HepG2 (cell line): ENCODE data around the gene ESRRG. TPM values are rescaled to one million over a fixed set of nuclear protein-coding genes. Genes with fewer than 3 reads are reported as not detected.

ENCODE experiments used
- ATAC-seq: fragments of 200-7000 bp; cut with Tn5 transposase; 3 replicates; pipeline ENCODE4 v1.9.1; 2020; ENCODE audit warnings: mild to moderate bottlenecking, moderate library complexity
- BruUV-seq: library from RNA; stranded (reverse); fragments of 400-500 nt; replicated peaks from 2 replicates; lab custom pipeline; 2021; lab: Mats Ljungman, UMichigan
- CTCF ChIA-PET: fragments of 300-600 bp; formaldehyde crosslinking; extraction: SDS; loops from one replicate; lab custom pipeline; 2021; ENCODE audit warnings: low total read pairs, inconsistent platforms, low intra/inter-chr PET ratio; lab: Yijun Ruan, JAX
- POLR2A ChIA-PET: fragments of 350-600 bp; sonication (Branson Sonifier 250); formaldehyde crosslinking; loops from one replicate; lab custom pipeline; 2020; ENCODE audit warnings: antibody characterized with exemption, inconsistent platforms; lab: Yijun Ruan, JAX
- DNase-seq: peaks from one replicate; pipeline ENCODE4 v3.0.0-alpha.2; 2015; ENCODE audit warnings: low spot score
- FAIRE-seq: peaks from 3 replicates; lab custom pipeline; 2011; peaks lifted over from hg19 to GRCh38; lab: Jason Lieb, UNC
- H2AFZ ChIP-seq: one replicate; pipeline ENCODE4 v1.6.1; 2011; ENCODE audit warnings: low read length, inconsistent platforms
- H3K27ac ChIP-seq: fragments of 300-600 bp; 3 replicates; pipeline ENCODE4 v1.8.0; 2011; ENCODE audit warnings: mixed run types, mild to moderate bottlenecking, mixed read lengths, low read length, inconsistent platforms; ENCODE audit not compliant: insufficient read depth; ENCODE audit errors: extremely low read length
- H3K27me3 ChIP-seq, 2 experiments: fragments of 200-600 bp in 1 of 2; 2 replicates in 1 of 2; 3 replicates in 1 of 2; pipeline versions ENCODE4 v1.6.0 to v1.8.0; 2011; ENCODE audit warnings: low read length in 2 of 2, mild to moderate bottlenecking in 2 of 2, moderate library complexity in 2 of 2, inconsistent platforms in 1 of 2; ENCODE audit not compliant: insufficient read depth in 2 of 2, control insufficient read depth in 1 of 2
- H3K36me3 ChIP-seq, 2 experiments: fragments of 200-600 bp in 1 of 2; replicated peaks in 1 of 2; 2 replicates in 1 of 2; 3 replicates in 1 of 2; pipeline versions ENCODE4 v1.5.1 to v1.8.0; 2011; ENCODE audit warnings: low read length in 2 of 2, inconsistent platforms in 1 of 2; ENCODE audit not compliant: insufficient read depth in 2 of 2, control insufficient read depth in 1 of 2
- H3K4me1 ChIP-seq: 2 replicates; pipeline ENCODE4 v1.5.1; 2012; ENCODE audit warnings: low read length, inconsistent platforms; ENCODE audit not compliant: insufficient read depth
- H3K4me2 ChIP-seq: 2 replicates; pipeline ENCODE4 v1.6.0; 2011; ENCODE audit warnings: low read depth, low read length, inconsistent platforms
- H3K4me3 ChIP-seq, 3 experiments: fragments of 200-600 bp in 1 of 3; sonication (generic), shearing (Covaris generic) in 1 of 3; replicated peaks in 1 of 3; 2 replicates each; pipeline ENCODE4 v1.5.1; 2011 to 2016; ENCODE audit warnings: low read length in 3 of 3, inconsistent platforms in 2 of 3, low read depth in 2 of 3, mild to moderate bottlenecking in 2 of 3, control low read depth in 1 of 3, mixed read lengths in 1 of 3; ENCODE audit not compliant: insufficient read depth in 1 of 3
- H3K79me2 ChIP-seq: one replicate; pipeline ENCODE4 v1.6.1; 2011; ENCODE audit warnings: low read length, inconsistent platforms; ENCODE audit not compliant: insufficient read depth
- H3K9ac ChIP-seq: 2 replicates; pipeline ENCODE4 v1.6.0; 2011; ENCODE audit warnings: mild to moderate bottlenecking, low read depth, low read length, inconsistent platforms; ENCODE audit not compliant: insufficient read depth
- H3K9me3 ChIP-seq: 2 replicates; pipeline ENCODE4 v1.5.1; 2012; ENCODE audit warnings: mild to moderate bottlenecking, low read length
- H4K20me1 ChIP-seq: 2 replicates; pipeline ENCODE4 v1.6.0; 2011; ENCODE audit warnings: inconsistent platforms, mild to moderate bottlenecking, low read length, moderate library complexity; ENCODE audit not compliant: insufficient read depth
- ARNT ChIP-seq: fragments of 450-650 bp; IDR thresholded peaks from 2 replicates; pipeline ENCODE4 v1.6.1; 2017
- FOXO1 ChIP-seq: sonication (generic); formaldehyde crosslinking; IDR thresholded peaks from 2 replicates; pipeline ENCODE4 v1.4.0; 2020; ENCODE audit warnings: missing genetic modification reagents
- GATAD2A ChIP-seq: IDR thresholded peaks from 2 replicates; pipeline ENCODE4 v1.6.1; 2016
- HNRNPH1 ChIP-seq: fragments of 200-400 bp; formaldehyde crosslinking; optimal IDR thresholded peaks from 2 replicates; pipeline ENCODE3; 2017; ENCODE audit warnings: mild to moderate bottlenecking, low read depth, low read length
- NCOA5 ChIP-seq: sonication (generic); formaldehyde crosslinking; IDR thresholded peaks from 2 replicates; pipeline ENCODE4 v1.4.0; 2020; ENCODE audit warnings: missing genetic modification reagents
- NR1H2 ChIP-seq: sonication (generic); formaldehyde crosslinking; IDR thresholded peaks from 2 replicates; pipeline ENCODE4 v1.8.1; 2022; ENCODE audit warnings: low read depth, missing genetic modification reagents, borderline replicate concordance
- PAX8 ChIP-seq: sonication (generic); formaldehyde crosslinking; IDR thresholded peaks from 2 replicates; pipeline ENCODE4 v1.8.0; 2022; ENCODE audit warnings: mild to moderate bottlenecking, missing genetic modification reagents, borderline replicate concordance
- PRPF4 ChIP-seq: fragments of 200-400 bp; formaldehyde crosslinking; IDR thresholded peaks from 2 replicates; pipeline ENCODE4 v1.6.1; 2016; ENCODE audit warnings: low read length, low read depth; ENCODE audit not compliant: poor library complexity, severe bottlenecking
- ZNF670 ChIP-seq: sonication (generic); formaldehyde crosslinking; IDR thresholded peaks from 2 replicates; pipeline ENCODE4 v1.8.0; 2022; ENCODE audit warnings: mild to moderate bottlenecking, missing genetic modification reagents, borderline replicate concordance
- ZSCAN30 ChIP-seq: sonication (generic); formaldehyde crosslinking; IDR thresholded peaks from 2 replicates; pipeline ENCODE4 v1.5.0; 2020; ENCODE audit warnings: mild to moderate bottlenecking, missing genetic modification reagents
- WGBS: methylation state at CpG from one replicate; pipeline ENCODE4 v1.1.6; 2017; ENCODE audit warnings: low lambda C conversion rate; 5-methylcytosine and 5-hydroxymethylcytosine counted together
- in situ Hi-C: cut with HindIII; loops from 2 replicates; pipeline ENCODE4 v1.10.0; 2017; ENCODE audit warnings: low pct_unique_long_range_greater_than_20kb; ENCODE audit not compliant: extremely low pct_ligation_motif_present
- intact Hi-C: fragments of 100-400 bp; cut with micrococcal nuclease; formaldehyde crosslinking; loops from one replicate; pipeline ENCODE4 v1.10.0; 2022; ENCODE audit not compliant: unreplicated experiment
- polyA plus RNA-seq, 8 experiments: library from polyadenylated mRNA; depleted of rRNA in 3 of 8; stranded (reverse) in 7 of 8; unstranded in 1 of 8; fragments of >200 nt; fragmentation: Illumina TruSeq in 4 of 8; extraction: Trizol in 4 of 8; gene quantifications; 2 replicates each; pipeline versions ENCODE4 v1.2.1 to v1.2.3, GENCODE V29; 2011 to 2016; ENCODE audit warnings: low read depth in 4 of 8, missing spikeins in 1 of 8, mixed read lengths in 1 of 8; ENCODE audit not compliant: insufficient read depth in 1 of 8
- total RNA-seq, 5 experiments: library from RNA; depleted of rRNA; stranded (reverse); fragments of >200 nt; fragmentation: Illumina TruSeq; extraction: Trizol; gene quantifications; 2 replicates each; pipeline ENCODE4 v1.2.3, GENCODE V29; 2016; ENCODE audit warnings: low read depth in 1 of 5
- TF ChIP-seq, protein P1 (sequence below): sonication (generic); formaldehyde crosslinking; IDR thresholded peaks from 2 replicates; pipeline ENCODE4 v1.5.1; 2020; ENCODE audit warnings: missing genetic modification reagents, mild to moderate bottlenecking, borderline replicate concordance
- TF ChIP-seq, protein P2 (sequence below): sonication (generic); formaldehyde crosslinking; IDR thresholded peaks from 2 replicates; pipeline ENCODE4 v1.4.0; 2020; ENCODE audit warnings: missing genetic modification reagents
- TF ChIP-seq, protein P3 (sequence below): sonication (generic); formaldehyde crosslinking; IDR thresholded peaks from 2 replicates; pipeline ENCODE4 v1.9.0; 2021; ENCODE audit warnings: missing genetic modification reagents, borderline replicate concordance

The ESRRG gene
- total and polyA plus RNA-seq, 2 of the 13 experiments (the other 11 are each of a cell fraction or from before 2014, with no cell fraction given): not detected

DNA sequence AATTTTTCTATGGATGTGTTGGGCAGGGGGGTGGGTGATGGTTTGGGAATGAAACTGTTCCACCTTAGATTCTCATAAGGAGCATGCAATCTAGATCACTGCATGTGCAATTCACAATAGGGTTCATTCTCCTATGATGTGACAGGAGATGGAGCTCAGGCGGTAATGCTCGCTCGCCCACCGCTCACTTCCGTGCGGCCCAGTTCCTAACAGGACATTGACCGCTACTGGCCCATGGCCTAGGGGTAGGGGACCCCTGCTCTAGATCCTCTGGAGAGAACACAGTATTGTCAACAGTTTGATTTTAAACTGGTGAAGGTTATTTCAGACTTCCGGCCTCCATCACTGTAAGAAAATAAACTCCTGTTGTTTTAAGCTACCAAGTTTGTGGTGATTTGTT lies 245.0 kb downstream of the ESRRG start:
- no peaks in the 10 kb centered on the region for H3K79me2 ChIP-seq
- no TSS peak for BruUV-seq
- TF ChIP-seq FOXO1 (no peak), ZSCAN30 (CRISPR knock-in tag) (no peak), ZNF670 (CRISPR knock-in tag) (no peak), NR1H2 (CRISPR knock-in tag) (no peak), PRPF4 (no peak), NCOA5 (CRISPR knock-in tag) (no peak), PAX8 (CRISPR knock-in tag) (no peak), GATAD2A (CRISPR knock-in tag) (no peak), ARNT (no peak), HNRNPH1 (no peak)
- TF ChIP-seq, protein P1, sequence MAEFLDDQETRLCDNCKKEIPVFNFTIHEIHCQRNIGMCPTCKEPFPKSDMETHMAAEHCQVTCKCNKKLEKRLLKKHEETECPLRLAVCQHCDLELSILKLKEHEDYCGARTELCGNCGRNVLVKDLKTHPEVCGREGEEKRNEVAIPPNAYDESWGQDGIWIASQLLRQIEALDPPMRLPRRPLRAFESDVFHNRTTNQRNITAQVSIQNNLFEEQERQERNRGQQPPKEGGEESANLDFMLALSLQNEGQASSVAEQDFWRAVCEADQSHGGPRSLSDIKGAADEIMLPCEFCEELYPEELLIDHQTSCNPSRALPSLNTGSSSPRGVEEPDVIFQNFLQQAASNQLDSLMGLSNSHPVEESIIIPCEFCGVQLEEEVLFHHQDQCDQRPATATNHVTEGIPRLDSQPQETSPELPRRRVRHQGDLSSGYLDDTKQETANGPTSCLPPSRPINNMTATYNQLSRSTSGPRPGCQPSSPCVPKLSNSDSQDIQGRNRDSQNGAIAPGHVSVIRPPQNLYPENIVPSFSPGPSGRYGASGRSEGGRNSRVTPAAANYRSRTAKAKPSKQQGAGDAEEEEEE (CRISPR knock-in tag): no peak
- TF ChIP-seq, protein P2, sequence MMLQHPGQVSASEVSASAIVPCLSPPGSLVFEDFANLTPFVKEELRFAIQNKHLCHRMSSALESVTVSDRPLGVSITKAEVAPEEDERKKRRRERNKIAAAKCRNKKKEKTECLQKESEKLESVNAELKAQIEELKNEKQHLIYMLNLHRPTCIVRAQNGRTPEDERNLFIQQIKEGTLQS (CRISPR knock-in tag): no peak
- TF ChIP-seq, protein P3, sequence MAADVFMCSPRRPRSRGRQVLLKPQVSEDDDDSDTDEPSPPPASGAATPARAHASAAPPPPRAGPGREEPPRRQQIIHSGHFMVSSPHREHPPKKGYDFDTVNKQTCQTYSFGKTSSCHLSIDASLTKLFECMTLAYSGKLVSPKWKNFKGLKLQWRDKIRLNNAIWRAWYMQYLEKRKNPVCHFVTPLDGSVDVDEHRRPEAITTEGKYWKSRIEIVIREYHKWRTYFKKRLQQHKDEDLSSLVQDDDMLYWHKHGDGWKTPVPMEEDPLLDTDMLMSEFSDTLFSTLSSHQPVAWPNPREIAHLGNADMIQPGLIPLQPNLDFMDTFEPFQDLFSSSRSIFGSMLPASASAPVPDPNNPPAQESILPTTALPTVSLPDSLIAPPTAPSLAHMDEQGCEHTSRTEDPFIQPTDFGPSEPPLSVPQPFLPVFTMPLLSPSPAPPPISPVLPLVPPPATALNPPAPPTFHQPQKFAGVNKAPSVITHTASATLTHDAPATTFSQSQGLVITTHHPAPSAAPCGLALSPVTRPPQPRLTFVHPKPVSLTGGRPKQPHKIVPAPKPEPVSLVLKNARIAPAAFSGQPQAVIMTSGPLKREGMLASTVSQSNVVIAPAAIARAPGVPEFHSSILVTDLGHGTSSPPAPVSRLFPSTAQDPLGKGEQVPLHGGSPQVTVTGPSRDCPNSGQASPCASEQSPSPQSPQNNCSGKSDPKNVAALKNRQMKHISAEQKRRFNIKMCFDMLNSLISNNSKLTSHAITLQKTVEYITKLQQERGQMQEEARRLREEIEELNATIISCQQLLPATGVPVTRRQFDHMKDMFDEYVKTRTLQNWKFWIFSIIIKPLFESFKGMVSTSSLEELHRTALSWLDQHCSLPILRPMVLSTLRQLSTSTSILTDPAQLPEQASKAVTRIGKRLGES (CRISPR knock-in tag): no peak

More for the DNA sequence above, 245.0 kb downstream of the ESRRG start:
- H3K4me2 ChIP-seq: no peak overlapping the region
- no peak for DNase-seq
- no peaks in the 10 kb centered on the region for H4K20me1 ChIP-seq
- H3K9ac ChIP-seq: no peak overlapping the region
- in situ Hi-C loops: no loop called here
- no peaks in the 10 kb centered on the region for H3K27me3 ChIP-seq
- H3K4me1 ChIP-seq: no peaks in the 10 kb centered on the region
- ATAC-seq: no peak
- WGBS: 66% methylated on average over 3 of the region's 8 CpGs
- POLR2A ChIA-PET: no interaction called here
- intact Hi-C loops: no loop called here
- H3K9me3 ChIP-seq: no peaks in the 10 kb centered on the region
- CTCF ChIA-PET: no interaction called here
- no peaks in the 10 kb centered on the region for H3K36me3 ChIP-seq
- no peak overlapping the region for H2AFZ ChIP-seq
- FAIRE-seq: no peak
- no peak overlapping the region for H3K27ac ChIP-seq
- no peak overlapping the region for H3K4me3 ChIP-seq
